H1 (cell line): ENCODE results near the gene NANOS3.

Experiments used
- ATF2 ChIP-seq: IDR thresholded peaks from 2 replicates; pipeline ENCODE4 v1.6.1; 2012; ENCODE audit warnings: low read length, inconsistent platforms
- CREB1 ChIP-seq: IDR thresholded peaks from 2 replicates; pipeline ENCODE4 v1.6.1; 2012; ENCODE audit warnings: inconsistent platforms
- EP300 ChIP-seq, 2 experiments: IDR thresholded peaks; 1 replicate in 1 of 2; 2 replicates in 1 of 2; pipeline ENCODE4 v1.6.1; 2011 to 2012; ENCODE audit warnings: low read depth in 2 of 2, low read length in 2 of 2, mild to moderate bottlenecking in 2 of 2, borderline replicate concordance in 1 of 2, inconsistent platforms in 1 of 2, moderate library complexity in 1 of 2
- EZH2 ChIP-seq: fragments of 200-600 bp; sonication (generic); IDR thresholded peaks from 2 replicates; pipeline ENCODE4 v1.7.1; 2012; ENCODE audit warnings: low read depth, mild to moderate bottlenecking, moderate library complexity, low read length, inconsistent platforms; ENCODE audit not compliant: severe bottlenecking
- GTF2F1 ChIP-seq: IDR thresholded peaks from 2 replicates; pipeline ENCODE4 v1.6.1; 2012; ENCODE audit warnings: low read depth, low read length, improper control_type of control experiment, borderline replicate concordance
- HDAC6 ChIP-seq: IDR thresholded peaks from one replicate; pipeline ENCODE4 v1.7.1; 2012; ENCODE audit warnings: low read depth, mild to moderate bottlenecking, inconsistent platforms, low read length, moderate library complexity
- JUN ChIP-seq: IDR thresholded peaks from 2 replicates; pipeline ENCODE4 v1.6.1; 2011; ENCODE audit warnings: low read depth, mild to moderate bottlenecking, improper control_type of control experiment, low read length
- MAFK ChIP-seq: IDR thresholded peaks from 2 replicates; pipeline ENCODE4 v1.6.1; 2012; ENCODE audit warnings: low read depth, mild to moderate bottlenecking, improper control_type of control experiment, low read length
- POLR2A ChIP-seq, 2 experiments: IDR thresholded peaks; 1 replicate in 1 of 2; 2 replicates in 1 of 2; pipeline ENCODE4 v1.6.1; 2011; ENCODE audit warnings: low read depth in 2 of 2, low read length in 2 of 2, mild to moderate bottlenecking in 2 of 2; ENCODE audit errors: control extremely low read depth in 1 of 2
- POU5F1 ChIP-seq: IDR thresholded peaks from 2 replicates; pipeline ENCODE4 v1.6.1; 2011; ENCODE audit warnings: low read depth, mild to moderate bottlenecking, low read length, moderate library complexity
- SAP30 ChIP-seq: fragments of 300-600 bp; sonication (generic); IDR thresholded peaks from 2 replicates; pipeline ENCODE4 v1.7.1; 2012; ENCODE audit warnings: low read length, moderate library complexity, mild to moderate bottlenecking, inconsistent platforms; ENCODE audit not compliant: insufficient read depth, insufficient replicate concordance
- TCF12 ChIP-seq: IDR thresholded peaks from 2 replicates; pipeline ENCODE4 v1.6.1; 2011; ENCODE audit warnings: low read depth, mild to moderate bottlenecking, low read length
- YY1 ChIP-seq: IDR thresholded peaks from 2 replicates; pipeline ENCODE4 v1.6.1; 2011; ENCODE audit warnings: low read depth, mild to moderate bottlenecking, low read length
- TF ChIP-seq, protein P1 (sequence below), 3 experiments: IDR thresholded peaks; 1 replicate in 2 of 3; 2 replicates in 1 of 3; pipeline versions ENCODE4 v1.5.1 to v1.6.1; 2011; ENCODE audit warnings: low read length in 3 of 3, mild to moderate bottlenecking in 3 of 3, inconsistent platforms in 2 of 3, low read depth in 1 of 3, moderate library complexity in 1 of 3; ENCODE audit not compliant: insufficient read depth in 1 of 3; ENCODE audit errors: control extremely low read depth in 1 of 3

DNA sequence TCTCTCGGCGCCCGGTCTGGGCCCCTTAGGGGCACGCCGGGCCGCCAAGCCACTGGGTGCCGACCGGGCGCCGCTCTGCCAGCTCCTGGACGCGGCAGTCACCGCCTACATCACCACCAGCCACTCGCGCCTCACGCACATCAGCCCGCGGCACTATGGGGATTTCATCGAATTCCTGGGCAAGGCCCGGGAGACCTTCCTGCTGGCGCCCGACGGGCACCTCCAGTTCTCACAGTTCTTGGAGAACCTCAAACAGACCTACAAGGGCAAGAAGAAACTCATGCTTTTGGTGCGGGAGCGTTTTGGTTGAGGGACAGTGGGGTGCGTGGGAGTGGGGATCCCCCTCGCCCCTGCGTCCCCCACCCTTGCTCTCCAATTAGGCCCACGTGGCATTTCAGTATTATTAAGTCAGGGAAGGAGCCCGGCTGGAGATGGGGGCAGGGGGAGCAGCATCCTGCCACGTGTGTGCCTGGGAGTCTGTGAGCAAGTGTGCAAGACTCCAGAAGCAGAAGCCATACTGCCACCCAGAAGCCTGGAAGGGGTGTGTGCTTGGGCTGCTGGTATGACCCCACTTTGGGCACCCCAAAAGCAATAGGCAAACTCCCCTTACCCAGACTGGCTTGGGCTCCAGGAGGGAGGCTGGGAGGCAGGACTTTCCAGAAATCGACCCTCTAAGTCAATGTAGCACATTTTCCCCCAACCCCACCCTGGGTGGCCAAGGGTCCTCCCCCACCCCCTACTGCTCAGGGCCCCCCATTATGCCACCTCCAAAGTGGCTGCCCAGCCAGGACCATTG, 46.0 kb upstream of the NANOS3 start:
- TF ChIP-seq, protein P1, sequence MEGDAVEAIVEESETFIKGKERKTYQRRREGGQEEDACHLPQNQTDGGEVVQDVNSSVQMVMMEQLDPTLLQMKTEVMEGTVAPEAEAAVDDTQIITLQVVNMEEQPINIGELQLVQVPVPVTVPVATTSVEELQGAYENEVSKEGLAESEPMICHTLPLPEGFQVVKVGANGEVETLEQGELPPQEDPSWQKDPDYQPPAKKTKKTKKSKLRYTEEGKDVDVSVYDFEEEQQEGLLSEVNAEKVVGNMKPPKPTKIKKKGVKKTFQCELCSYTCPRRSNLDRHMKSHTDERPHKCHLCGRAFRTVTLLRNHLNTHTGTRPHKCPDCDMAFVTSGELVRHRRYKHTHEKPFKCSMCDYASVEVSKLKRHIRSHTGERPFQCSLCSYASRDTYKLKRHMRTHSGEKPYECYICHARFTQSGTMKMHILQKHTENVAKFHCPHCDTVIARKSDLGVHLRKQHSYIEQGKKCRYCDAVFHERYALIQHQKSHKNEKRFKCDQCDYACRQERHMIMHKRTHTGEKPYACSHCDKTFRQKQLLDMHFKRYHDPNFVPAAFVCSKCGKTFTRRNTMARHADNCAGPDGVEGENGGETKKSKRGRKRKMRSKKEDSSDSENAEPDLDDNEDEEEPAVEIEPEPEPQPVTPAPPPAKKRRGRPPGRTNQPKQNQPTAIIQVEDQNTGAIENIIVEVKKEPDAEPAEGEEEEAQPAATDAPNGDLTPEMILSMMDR (IDR thresholded peaks at IDR 0.05; ENCODE audit: control extremely low read depth in 1 of 3, insufficient read depth in 1 of 3, low read depth in 1 of 3, low read length in 3 of 3), result no peak
- TF ChIP-seq POLR2A (IDR thresholded peaks at IDR 0.05; ENCODE audit: control extremely low read depth in 1 of 2, low read depth in 2 of 2, low read length in 2 of 2) (no peak), MAFK (no peak), SAP30 (no peak), EP300 (IDR thresholded peaks at IDR 0.05; ENCODE audit: borderline replicate concordance in 1 of 2, low read depth in 2 of 2, low read length in 2 of 2) (no peak), EZH2 (no peak), ATF2 (no peak), JUN (no peak), YY1 (no peak), CREB1 (no peak), HDAC6 (no peak), TCF12 (no peak), GTF2F1 (no peak), POU5F1 (no peak)
